HepG2 (cell line): Measurements from ENCODE around the gene HECA.

Experiments used
- CTCF ChIP-seq: sonication (generic); formaldehyde crosslinking; IDR thresholded peaks from 2 replicates; pipeline ENCODE4 v1.5.0; 2020; ENCODE audit warnings: mild to moderate bottlenecking, missing genetic modification reagents, moderate library complexity
- HOMEZ ChIP-seq: IDR thresholded peaks from 2 replicates; pipeline ENCODE4 v1.6.1; 2016; ENCODE audit warnings: low read depth
- ZNF18 ChIP-seq: sonication (generic); formaldehyde crosslinking; IDR thresholded peaks from 2 replicates; pipeline ENCODE4 v1.8.0; 2022; ENCODE audit warnings: mild to moderate bottlenecking, missing genetic modification reagents; ENCODE audit not compliant: insufficient replicate concordance
- ZNF543 ChIP-seq: sonication (generic); formaldehyde crosslinking; IDR thresholded peaks from 2 replicates; pipeline ENCODE4 v1.4.0; 2020; ENCODE audit warnings: mild to moderate bottlenecking, missing genetic modification reagents

GRCh38 chr6:139107051-139107450 lies 27.8 kb upstream of the HECA start:
- no peak for TF ChIP-seq HOMEZ
- no peak for TF ChIP-seq ZNF18 (CRISPR knock-in tag)
- TF ChIP-seq ZNF543, result no peak
- no peak for TF ChIP-seq CTCF (CRISPR knock-in tag)
